OCI-M2 (cell line): Measurements from ENCODE around the gene PHPT1.
"Not testable (repeated sequence)": the region's sequence is repeated elsewhere in the genome, so short reads cannot be mapped to it uniquely, and the experiment has no call there.

Source experiments
- DNase-seq: peaks from one replicate; lab custom pipeline; 2025; ENCODE audit not compliant: unreplicated experiment; lab: John Stamatoyannopoulos, UW

Gene PHPT1

GRCh38 chr9:136823136-136824046 lies 25.8 kb upstream of the PHPT1 start:
- DNase-seq = no peak

GRCh38 chr9:136824496-136825225 lies 24.5 kb upstream of the PHPT1 start:
- no peak for DNase-seq

- no peak for DNase-seq
These were observed 23.7 kb upstream of the PHPT1 start for GRCh38 chr9:136825295-136826187.

GRCh38 chr9:136826188-136826541 lies 23.0 kb upstream of the PHPT1 start:
- DNase-seq = no peak

- no peak for DNase-seq
These were observed 22.3 kb upstream of the PHPT1 start for GRCh38 chr9:136826703-136827582.

DNA sequence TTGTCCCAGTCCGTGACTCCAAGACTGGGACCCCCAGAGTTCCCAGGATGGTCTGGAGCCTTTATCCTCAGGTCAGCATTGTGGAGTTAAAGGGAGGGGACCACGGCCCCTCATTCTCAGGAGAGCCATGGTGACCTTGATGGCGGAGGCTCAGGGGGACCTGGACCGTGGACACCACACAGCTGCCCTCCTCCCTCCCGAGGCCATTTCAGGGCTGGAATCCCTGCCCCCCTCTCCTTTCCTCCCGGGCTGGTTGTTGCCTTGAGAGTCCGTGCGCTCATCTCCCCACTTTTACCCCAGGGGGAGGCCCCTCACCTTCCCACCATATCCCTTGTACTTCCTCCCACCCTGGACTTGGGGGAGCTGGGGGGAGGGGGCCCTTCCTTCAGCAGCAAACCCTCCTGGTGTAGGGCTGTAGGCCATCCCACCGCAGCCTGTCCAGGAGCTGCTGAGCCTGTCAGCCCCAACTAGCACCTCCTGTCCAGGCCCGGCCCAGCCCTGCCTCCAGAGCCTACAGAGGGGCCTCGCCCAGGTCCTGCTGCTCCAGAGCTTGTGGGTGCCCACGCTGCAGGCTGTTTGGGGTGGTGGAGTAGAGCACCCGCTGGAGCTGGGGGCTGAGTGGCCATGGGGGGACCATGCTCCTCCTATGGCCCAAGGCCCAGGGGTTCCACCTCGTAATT lies 21.3 kb upstream of the PHPT1 start:
- DNase-seq = no peak

GRCh38 chr9:136828474-136829140 lies 20.6 kb upstream of the PHPT1 start:
- no peak for DNase-seq

DNA sequence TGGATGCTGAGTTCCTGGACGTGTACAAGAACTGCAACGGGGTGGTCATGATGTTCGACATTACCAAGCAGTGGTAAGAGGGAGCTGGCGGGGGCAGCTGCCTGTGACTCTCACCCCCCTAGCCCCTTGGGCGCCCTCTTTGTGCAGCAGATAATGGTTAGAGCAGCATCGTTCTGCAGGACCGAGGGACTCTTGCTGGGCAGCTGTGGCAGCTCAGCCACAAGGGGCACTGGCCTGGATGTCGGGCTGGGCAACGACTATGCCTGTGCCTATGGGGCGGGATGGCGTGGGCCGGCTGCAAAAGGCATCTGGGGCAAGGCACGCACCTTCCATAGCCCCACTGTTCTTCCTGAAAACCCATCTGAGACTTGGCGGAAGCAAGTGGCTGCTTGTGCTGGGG lies 19.8 kb upstream of the PHPT1 start:
- no peak for DNase-seq

- no peak for DNase-seq
These were observed 19.0 kb upstream of the PHPT1 start for GRCh38 chr9:136829981-136830885.

GRCh38 chr9:136831002-136831719 lies 18.0 kb upstream of the PHPT1 start:
- DNase-seq = no peak

GRCh38 chr9:136831720-136832104 lies 17.5 kb upstream of the PHPT1 start:
- DNase-seq = no peak

DNA sequence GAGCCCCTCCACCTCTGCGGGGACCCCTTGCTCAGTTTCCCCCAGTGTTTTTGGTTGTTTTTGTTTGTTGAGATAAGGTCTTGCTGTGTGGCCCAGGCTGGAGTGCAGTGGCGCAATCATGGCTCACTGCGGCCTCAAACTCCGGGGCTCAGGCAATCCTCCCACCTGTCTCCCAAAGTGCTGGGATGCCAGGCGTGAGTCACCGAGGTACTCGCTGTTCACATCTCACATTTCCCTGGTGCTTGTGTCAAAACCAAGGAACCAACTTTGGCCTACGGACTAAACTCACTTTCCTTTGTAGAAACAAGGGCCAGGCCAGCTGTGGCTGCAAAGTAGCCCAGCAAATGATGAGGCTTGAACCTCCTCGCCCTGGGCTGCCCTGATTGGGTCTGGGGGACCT lies 16.6 kb upstream of the PHPT1 start:
- DNase-seq = no peak

DNA sequence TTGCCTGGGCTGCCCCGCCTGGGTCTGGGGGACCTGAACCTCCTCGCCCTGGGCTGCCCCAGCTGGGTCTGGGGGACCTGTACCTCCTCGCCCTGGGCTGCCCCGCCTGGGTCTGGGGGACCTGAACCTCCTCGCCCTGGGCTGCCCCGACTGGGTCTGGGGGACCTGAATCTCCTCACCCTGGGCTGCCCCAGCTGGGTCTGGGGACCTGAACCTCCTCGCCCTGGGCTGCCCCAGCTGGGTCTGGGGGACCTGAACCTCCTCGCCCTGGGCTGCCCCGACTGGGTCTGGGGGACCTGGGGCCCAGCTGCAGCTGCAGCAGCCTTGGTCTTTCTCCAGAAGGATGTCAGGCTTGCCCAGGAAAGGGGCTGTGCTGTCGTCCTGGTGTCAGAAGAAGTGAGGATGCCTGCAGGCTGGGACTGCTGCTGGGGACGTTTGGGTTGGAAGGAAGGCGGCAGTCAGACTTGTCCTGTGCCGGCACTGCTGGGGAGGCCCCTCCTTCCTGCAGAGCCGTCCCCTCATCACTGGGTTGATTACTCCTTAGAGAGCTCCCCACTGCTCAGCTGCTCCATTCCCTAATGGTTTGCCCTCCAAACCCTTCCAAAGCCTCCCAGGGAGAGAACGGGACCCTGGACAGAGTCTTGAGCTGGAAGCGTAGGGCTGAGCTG lies 15.7 kb upstream of the PHPT1 start:
- DNase-seq = not testable (repeated sequence)

- no peak for DNase-seq
These were observed 13.9 kb upstream of the PHPT1 start for GRCh38 chr9:136835162-136835931.

- DNase-seq = no peak
These were observed 13.0 kb upstream of the PHPT1 start for GRCh38 chr9:136835932-136836904.
